Naive thymus-derived CD4-positive, alpha-beta T cell (primary cell): Measurements from ENCODE around the gene CDH13. TPM values are rescaled to one million over a fixed set of nuclear protein-coding genes. Genes with fewer than 3 reads are reported as not detected.

Experiments
- ATAC-seq: fragments of 150-1000 bp; cut with Tn5 transposase; 2 replicates; pipeline ENCODE4 v1.10.0; 2021; ENCODE audit warnings: mild to moderate bottlenecking, moderate library complexity
- CTCF ChIA-PET: fragments of 350-600 bp; sonication (Branson Sonifier 250); formaldehyde crosslinking; loops from one replicate; lab custom pipeline; 2021; ENCODE audit warnings: antibody characterized with exemption; lab: Charles Lee
- POLR2A ChIA-PET: fragments of 350-600 bp; sonication (Branson Sonifier 250); formaldehyde crosslinking; loops from one replicate; lab custom pipeline; 2021; ENCODE audit warnings: antibody characterized with exemption, inconsistent platforms; lab: Charles Lee
- DNase-seq, 9 donors: peaks; one replicate each; pipeline versions ENCODE4 v3.0.0 to v3.0.0-alpha.2; 2020 to 2022; ENCODE audit warnings: mixed read lengths in 1 of 9
- H3K27ac ChIP-seq: one replicate; pipeline ENCODE4 v1.7.0; 2013; ENCODE audit warnings: mild to moderate bottlenecking, low read depth, low read length, moderate library complexity
- H3K27me3 ChIP-seq, 2 donors: one replicate each; pipeline ENCODE4 v1.7.0; 2013; ENCODE audit warnings: low read length in 2 of 2, mild to moderate bottlenecking in 2 of 2, moderate library complexity in 2 of 2; ENCODE audit not compliant: control insufficient read depth in 2 of 2, insufficient read depth in 2 of 2
- H3K36me3 ChIP-seq, 3 experiments: 1 replicate in 2 of 3; 2 replicates in 1 of 3; pipeline ENCODE4 v1.7.0; 2013; ENCODE audit warnings: low read length in 3 of 3, mild to moderate bottlenecking in 3 of 3, moderate library complexity in 1 of 3; ENCODE audit not compliant: insufficient read depth in 3 of 3, control insufficient read depth in 2 of 3
- H3K4me1 ChIP-seq, 2 donors: one replicate each; pipeline ENCODE4 v1.7.0; 2013; ENCODE audit warnings: low read length in 2 of 2, mild to moderate bottlenecking in 2 of 2, moderate library complexity in 1 of 2; ENCODE audit not compliant: control insufficient read depth in 2 of 2, insufficient read depth in 2 of 2
- H3K4me3 ChIP-seq: 2 replicates; pipeline ENCODE4 v1.7.0; 2013; ENCODE audit warnings: mild to moderate bottlenecking, low read length
- H3K9me3 ChIP-seq, 3 experiments: 1 replicate in 2 of 3; 2 replicates in 1 of 3; pipeline ENCODE4 v1.7.0; 2013; ENCODE audit warnings: low read length in 3 of 3; ENCODE audit not compliant: control insufficient read depth in 2 of 3
- H3K27ac Mint-ChIP-seq, 9 donors: one replicate each; pipeline ENCODE4 v1.8.0; 2020 to 2022; ENCODE audit warnings: mixed read lengths in 9 of 9, mild to moderate bottlenecking in 8 of 9, moderate library complexity in 5 of 9, inconsistent platforms in 2 of 9
- H3K27me3 Mint-ChIP-seq, 5 donors: one replicate each; pipeline ENCODE4 v1.8.0; 2021 to 2022; ENCODE audit warnings: mixed read lengths in 5 of 5, mild to moderate bottlenecking in 1 of 5
- H3K36me3 Mint-ChIP-seq, 5 donors: one replicate each; pipeline ENCODE4 v1.8.0; 2020 to 2022; ENCODE audit warnings: mixed read lengths in 5 of 5, mild to moderate bottlenecking in 3 of 5, inconsistent platforms in 1 of 5
- H3K4me1 Mint-ChIP-seq, 7 donors: one replicate each; pipeline ENCODE4 v1.8.0; 2020 to 2022; ENCODE audit warnings: mixed read lengths in 7 of 7, mild to moderate bottlenecking in 3 of 7, inconsistent platforms in 1 of 7
- H3K4me3 Mint-ChIP-seq, 10 donors: one replicate each; pipeline ENCODE4 v1.8.0; 2020 to 2022; ENCODE audit warnings: mild to moderate bottlenecking in 10 of 10, mixed read lengths in 10 of 10, moderate library complexity in 6 of 10, inconsistent platforms in 2 of 10
- H3K9me3 Mint-ChIP-seq, 11 donors: one replicate each; pipeline ENCODE4 v1.8.0; 2020 to 2022; ENCODE audit warnings: mixed read lengths in 11 of 11, mild to moderate bottlenecking in 4 of 11, inconsistent platforms in 1 of 11, moderate library complexity in 1 of 11
- intact Hi-C, 2 donors: fragments of 100-400 bp; cut with micrococcal nuclease; formaldehyde crosslinking; loops; one replicate each; pipeline ENCODE4 v1.15.1; 2023
- polyA plus RNA-seq, 2 donors: library from polyadenylated mRNA; unstranded; fragments of 300-500 nt; fragmentation: Illumina TruSeq; gene quantifications; one replicate each; pipeline ENCODE4 v1.2.3, GENCODE V29; 2021
- total RNA-seq, 6 experiments: library from RNA in 5 of 6; stranded (reverse) in 5 of 6; gene quantifications; 1 replicate in 5 of 6; 2 replicates in 1 of 6; pipeline ENCODE4 v1.2.3 and lab custom pipeline; 2021 to 2026

Gene CDH13
- total and polyA plus RNA-seq, 7 experiments from 2014 or later: not detected

GRCh38 chr16:83348991-83349390 is 722.2 kb downstream of the CDH13 start:
- H3K27me3 Mint-ChIP-seq: peaks cover 0 to 9% (median 5%) of the 10 kb centered on the region in 5 donors
- no peaks in the 10 kb centered on the region for H3K4me1 Mint-ChIP-seq
- H3K4me3 ChIP-seq: no peak overlapping the region
- peaks cover 0 to 8% (median 0%) of the 10 kb centered on the region in 11 donors for H3K9me3 Mint-ChIP-seq
- no peak overlapping the region for H3K27ac Mint-ChIP-seq
- ChIA-PET POLR2A (no interaction called here), CTCF (no interaction called here)
- H3K9me3 ChIP-seq: no peaks in the 10 kb centered on the region
- no peak overlapping the region for H3K27ac ChIP-seq
- H3K4me1 ChIP-seq: no peaks in the 10 kb centered on the region
- no peak for DNase-seq
- H3K27me3 ChIP-seq: no peaks in the 10 kb centered on the region
- intact Hi-C loops: no loop called here
- no peak overlapping the region for H3K4me3 Mint-ChIP-seq
- no peak for ATAC-seq
- H3K36me3 ChIP-seq: no peaks in the 10 kb centered on the region
- no peaks in the 10 kb centered on the region for H3K36me3 Mint-ChIP-seq

- H3K4me1 Mint-ChIP-seq: no peaks in the 10 kb centered on the region
- Histone ChIP-seq H3K4me3 (no peak overlapping the region), H3K36me3 (no peaks in the 10 kb centered on the region), H3K27me3 (no peaks in the 10 kb centered on the region), H3K9me3 (no peaks in the 10 kb centered on the region), H3K4me1 (no peaks in the 10 kb centered on the region), H3K27ac (no peak overlapping the region)
- ChIA-PET POLR2A (no interaction called here), CTCF (no interaction called here)
- ATAC-seq (no peak), DNase-seq (no peak)
- H3K27ac Mint-ChIP-seq: no peak overlapping the region
- H3K4me3 Mint-ChIP-seq: no peak overlapping the region
- H3K36me3 Mint-ChIP-seq: no peaks in the 10 kb centered on the region
- intact Hi-C loops: no loop called here
- H3K27me3 Mint-ChIP-seq: peaks cover 0 to 12% (median 0%) of the 10 kb centered on the region in 5 donors
- H3K9me3 Mint-ChIP-seq: peaks cover 0 to 7% (median 0%) of the 10 kb centered on the region in 11 donors
These were observed 723.7 kb downstream of the CDH13 start for GRCh38 chr16:83350481-83350880.

GRCh38 chr16:83351846-83352245 is 725.1 kb downstream of the CDH13 start:
- H3K4me1 ChIP-seq: no peaks in the 10 kb centered on the region
- H3K4me3 ChIP-seq: no peak overlapping the region
- H3K36me3 ChIP-seq: no peaks in the 10 kb centered on the region
- intact Hi-C loops: no loop called here
- Mint-ChIP-seq H3K4me3 (no peak overlapping the region), H3K9me3 (peaks cover 0 to 4% (median 0%) of the 10 kb centered on the region in 11 donors), H3K36me3 (no peaks in the 10 kb centered on the region), H3K27ac (no peak overlapping the region), H3K4me1 (no peaks in the 10 kb centered on the region), H3K27me3 (peaks cover 0 to 4% (median 0%) of the 10 kb centered on the region in 5 donors)
- H3K27me3 ChIP-seq: no peaks in the 10 kb centered on the region
- no peak overlapping the region for H3K27ac ChIP-seq
- ChIA-PET POLR2A (no interaction called here), CTCF (no interaction called here)
- H3K9me3 ChIP-seq: no peaks in the 10 kb centered on the region
- ATAC-seq: no peak
- DNase-seq: no peak

GRCh38 chr16:83353241-83353640 is 726.5 kb downstream of the CDH13 start:
- DNase-seq: no peak
- intact Hi-C loops: no loop called here
- CTCF ChIA-PET: no interaction called here

GRCh38 chr16:83354015-83354414 is 727.2 kb downstream of the CDH13 start:
- Mint-ChIP-seq H3K9me3 (peaks cover 0 to 4% (median 0%) of the 10 kb centered on the region in 11 donors), H3K4me1 (no peaks in the 10 kb centered on the region), H3K36me3 (no peaks in the 10 kb centered on the region), H3K4me3 (no peak overlapping the region), H3K27me3 (peaks cover 0 to 4% (median 0%) of the 10 kb centered on the region in 5 donors), H3K27ac (no peak overlapping the region)
- H3K9me3 ChIP-seq: no peaks in the 10 kb centered on the region
- H3K4me1 ChIP-seq: no peaks in the 10 kb centered on the region
- intact Hi-C loops: no loop called here
- H3K4me3 ChIP-seq: no peak overlapping the region
- ChIA-PET CTCF (no interaction called here), POLR2A (no interaction called here)
- no peak overlapping the region for H3K27ac ChIP-seq
- no peaks in the 10 kb centered on the region for H3K36me3 ChIP-seq
- ATAC-seq: no peak
- no peak for DNase-seq
- H3K27me3 ChIP-seq: no peaks in the 10 kb centered on the region

More at GRCh38 chr16:83353241-83353640, 726.5 kb downstream of the CDH13 start:
- Histone ChIP-seq H3K9me3 (no peaks in the 10 kb centered on the region), H3K4me3 (no peak overlapping the region), H3K4me1 (no peaks in the 10 kb centered on the region), H3K27me3 (no peaks in the 10 kb centered on the region), H3K36me3 (no peaks in the 10 kb centered on the region), H3K27ac (no peak overlapping the region)
- ATAC-seq: no peak
- H3K9me3 Mint-ChIP-seq: peaks cover 0 to 4% (median 0%) of the 10 kb centered on the region in 11 donors
- no peak overlapping the region for H3K4me3 Mint-ChIP-seq
- no peaks in the 10 kb centered on the region for H3K36me3 Mint-ChIP-seq
- H3K27ac Mint-ChIP-seq: no peak overlapping the region
- H3K4me1 Mint-ChIP-seq: no peaks in the 10 kb centered on the region
- peaks cover 0 to 4% (median 0%) of the 10 kb centered on the region in 5 donors for H3K27me3 Mint-ChIP-seq
- POLR2A ChIA-PET: no interaction called here

GRCh38 chr16:83355570-83356218 is 728.9 kb downstream of the CDH13 start:
- no peak overlapping the region for H3K4me3 Mint-ChIP-seq
- H3K4me1 ChIP-seq: no peaks in the 10 kb centered on the region
- ChIA-PET CTCF (interaction anchor here (1.2 kb wide), 1 partner anchor 27 kb away, joined by 3 read pairs; no protein-coding TSS in a partner anchor), POLR2A (no interaction called here)
- intact Hi-C loops: no loop called here
- no peaks in the 10 kb centered on the region for H3K9me3 ChIP-seq
- H3K27ac ChIP-seq: no peak overlapping the region
- H3K27me3 Mint-ChIP-seq: peaks cover 0 to 4% (median 0%) of the 10 kb centered on the region in 5 donors
- no peak overlapping the region for H3K27ac Mint-ChIP-seq
- H3K9me3 Mint-ChIP-seq: peaks cover 0 to 4% (median 0%) of the 10 kb centered on the region in 11 donors
- H3K36me3 Mint-ChIP-seq: no peaks in the 10 kb centered on the region
- no peak overlapping the region for H3K4me3 ChIP-seq
- ATAC-seq: no peak
- no peaks in the 10 kb centered on the region for H3K27me3 ChIP-seq
- no peak for DNase-seq
- H3K4me1 Mint-ChIP-seq: no peaks in the 10 kb centered on the region
- no peaks in the 10 kb centered on the region for H3K36me3 ChIP-seq

- Histone ChIP-seq H3K36me3 (no peaks in the 10 kb centered on the region), H3K4me1 (no peaks in the 10 kb centered on the region), H3K27ac (no peak overlapping the region), H3K27me3 (no peaks in the 10 kb centered on the region), H3K4me3 (no peak overlapping the region), H3K9me3 (no peaks in the 10 kb centered on the region)
- no peak overlapping the region for H3K27ac Mint-ChIP-seq
- peaks cover 0 to 4% (median 0%) of the 10 kb centered on the region in 11 donors for H3K9me3 Mint-ChIP-seq
- POLR2A ChIA-PET: no interaction called here
- intact Hi-C loops: no loop called here
- no peaks in the 10 kb centered on the region for H3K36me3 Mint-ChIP-seq
- H3K27me3 Mint-ChIP-seq: peaks cover 0 to 4% (median 0%) of the 10 kb centered on the region in 5 donors
- DNase-seq: peak in 1 of 9 donors; percentile 2
- no peaks in the 10 kb centered on the region for H3K4me1 Mint-ChIP-seq
- H3K4me3 Mint-ChIP-seq: no peak overlapping the region
- ATAC-seq: no peak
- CTCF ChIA-PET: interaction anchor here (1.2 kb wide), 1 partner anchor 28 kb away, joined by 3 read pairs; no protein-coding TSS in a partner anchor
These were observed 729.5 kb downstream of the CDH13 start for GRCh38 chr16:83356266-83356665.
